HepG2 (cell line): ENCODE data around the gene MYO10. TPM values are rescaled to one million over a fixed set of nuclear protein-coding genes. Genes with fewer than 3 reads are reported as not detected.

Source experiments
- ATAC-seq: fragments of 200-7000 bp; cut with Tn5 transposase; 3 replicates; pipeline ENCODE4 v1.9.1; 2020; ENCODE audit warnings: mild to moderate bottlenecking, moderate library complexity
- BruUV-seq: library from RNA; stranded (reverse); fragments of 400-500 nt; replicated peaks from 2 replicates; lab custom pipeline; 2021; lab: Mats Ljungman, UMichigan
- CTCF ChIA-PET: fragments of 300-600 bp; formaldehyde crosslinking; extraction: SDS; loops from one replicate; lab custom pipeline; 2021; ENCODE audit warnings: low total read pairs, inconsistent platforms, low intra/inter-chr PET ratio; lab: Yijun Ruan, JAX
- POLR2A ChIA-PET: fragments of 350-600 bp; sonication (Branson Sonifier 250); formaldehyde crosslinking; loops from one replicate; lab custom pipeline; 2020; ENCODE audit warnings: antibody characterized with exemption, inconsistent platforms; lab: Yijun Ruan, JAX
- DNase-seq: peaks from one replicate; pipeline ENCODE4 v3.0.0-alpha.2; 2015; ENCODE audit warnings: low spot score
- FAIRE-seq: peaks from 3 replicates; lab custom pipeline; 2011; peaks lifted over from hg19 to GRCh38; lab: Jason Lieb, UNC
- H2AFZ ChIP-seq: one replicate; pipeline ENCODE4 v1.6.1; 2011; ENCODE audit warnings: low read length, inconsistent platforms
- H3K27ac ChIP-seq: fragments of 300-600 bp; 3 replicates; pipeline ENCODE4 v1.8.0; 2011; ENCODE audit warnings: mixed run types, mild to moderate bottlenecking, mixed read lengths, low read length, inconsistent platforms; ENCODE audit not compliant: insufficient read depth; ENCODE audit errors: extremely low read length
- H3K27me3 ChIP-seq, 2 experiments: fragments of 200-600 bp in 1 of 2; 2 replicates in 1 of 2; 3 replicates in 1 of 2; pipeline versions ENCODE4 v1.6.0 to v1.8.0; 2011; ENCODE audit warnings: low read length in 2 of 2, mild to moderate bottlenecking in 2 of 2, moderate library complexity in 2 of 2, inconsistent platforms in 1 of 2; ENCODE audit not compliant: insufficient read depth in 2 of 2, control insufficient read depth in 1 of 2
- H3K36me3 ChIP-seq, 2 experiments: fragments of 200-600 bp in 1 of 2; replicated peaks in 1 of 2; 2 replicates in 1 of 2; 3 replicates in 1 of 2; pipeline versions ENCODE4 v1.5.1 to v1.8.0; 2011; ENCODE audit warnings: low read length in 2 of 2, inconsistent platforms in 1 of 2; ENCODE audit not compliant: insufficient read depth in 2 of 2, control insufficient read depth in 1 of 2
- H3K4me1 ChIP-seq: 2 replicates; pipeline ENCODE4 v1.5.1; 2012; ENCODE audit warnings: low read length, inconsistent platforms; ENCODE audit not compliant: insufficient read depth
- H3K4me2 ChIP-seq: 2 replicates; pipeline ENCODE4 v1.6.0; 2011; ENCODE audit warnings: low read depth, low read length, inconsistent platforms
- H3K4me3 ChIP-seq, 3 experiments: fragments of 200-600 bp in 1 of 3; sonication (generic), shearing (Covaris generic) in 1 of 3; replicated peaks in 1 of 3; 2 replicates each; pipeline ENCODE4 v1.5.1; 2011 to 2016; ENCODE audit warnings: low read length in 3 of 3, inconsistent platforms in 2 of 3, low read depth in 2 of 3, mild to moderate bottlenecking in 2 of 3, control low read depth in 1 of 3, mixed read lengths in 1 of 3; ENCODE audit not compliant: insufficient read depth in 1 of 3
- H3K79me2 ChIP-seq: one replicate; pipeline ENCODE4 v1.6.1; 2011; ENCODE audit warnings: low read length, inconsistent platforms; ENCODE audit not compliant: insufficient read depth
- H3K9ac ChIP-seq: 2 replicates; pipeline ENCODE4 v1.6.0; 2011; ENCODE audit warnings: mild to moderate bottlenecking, low read depth, low read length, inconsistent platforms; ENCODE audit not compliant: insufficient read depth
- H3K9me3 ChIP-seq: 2 replicates; pipeline ENCODE4 v1.5.1; 2012; ENCODE audit warnings: mild to moderate bottlenecking, low read length
- H4K20me1 ChIP-seq: 2 replicates; pipeline ENCODE4 v1.6.0; 2011; ENCODE audit warnings: inconsistent platforms, mild to moderate bottlenecking, low read length, moderate library complexity; ENCODE audit not compliant: insufficient read depth
- ETV6 ChIP-seq: sonication (generic); formaldehyde crosslinking; conservative IDR thresholded peaks from 2 replicates; pipeline ENCODE4 v1.4.0; 2020; ENCODE audit warnings: missing genetic modification reagents
- KDM1A ChIP-seq: IDR thresholded peaks from 2 replicates; pipeline ENCODE4 v1.6.1; 2016; ENCODE audit warnings: missing compliant biosample characterization
- RAD21 ChIP-seq: fragments of 450-650 bp; formaldehyde crosslinking; IDR thresholded peaks from 2 replicates; pipeline ENCODE4 v1.5.0; 2020; ENCODE audit warnings: mild to moderate bottlenecking
- SMC3 ChIP-seq: IDR thresholded peaks from 2 replicates; pipeline ENCODE4 v1.6.1; 2011; ENCODE audit warnings: low read length, improper control_type of control experiment
- STAG1 ChIP-seq: sonication (generic); formaldehyde crosslinking; IDR thresholded peaks from 2 replicates; pipeline ENCODE4 v1.4.0; 2020; ENCODE audit warnings: missing genetic modification reagents
- ZNF782 ChIP-seq: sonication (generic); formaldehyde crosslinking; IDR thresholded peaks from 2 replicates; pipeline ENCODE4 v1.4.0; 2020; ENCODE audit warnings: missing genetic modification reagents, mild to moderate bottlenecking, borderline replicate concordance
- WGBS: methylation state at CpG from one replicate; pipeline ENCODE4 v1.1.6; 2017; ENCODE audit warnings: low lambda C conversion rate; 5-methylcytosine and 5-hydroxymethylcytosine counted together
- in situ Hi-C: cut with HindIII; loops from 2 replicates; pipeline ENCODE4 v1.10.0; 2017; ENCODE audit warnings: low pct_unique_long_range_greater_than_20kb; ENCODE audit not compliant: extremely low pct_ligation_motif_present
- intact Hi-C: fragments of 100-400 bp; cut with micrococcal nuclease; formaldehyde crosslinking; loops from one replicate; pipeline ENCODE4 v1.10.0; 2022; ENCODE audit not compliant: unreplicated experiment
- polyA plus RNA-seq, 8 experiments: library from polyadenylated mRNA; depleted of rRNA in 3 of 8; stranded (reverse) in 7 of 8; unstranded in 1 of 8; fragments of >200 nt; fragmentation: Illumina TruSeq in 4 of 8; extraction: Trizol in 4 of 8; gene quantifications; 2 replicates each; pipeline versions ENCODE4 v1.2.1 to v1.2.3, GENCODE V29; 2011 to 2016; ENCODE audit warnings: low read depth in 4 of 8, missing spikeins in 1 of 8, mixed read lengths in 1 of 8; ENCODE audit not compliant: insufficient read depth in 1 of 8
- total RNA-seq, 5 experiments: library from RNA; depleted of rRNA; stranded (reverse); fragments of >200 nt; fragmentation: Illumina TruSeq; extraction: Trizol; gene quantifications; 2 replicates each; pipeline ENCODE4 v1.2.3, GENCODE V29; 2016; ENCODE audit warnings: low read depth in 1 of 5
- TF ChIP-seq, protein P1 (sequence below), 2 experiments: fragments of 450-650 bp in 1 of 2; sonication (generic) in 1 of 2; formaldehyde crosslinking; IDR thresholded peaks; 2 replicates each; pipeline versions ENCODE4 v1.5.0 to v1.8.0; 2020 to 2022; ENCODE audit warnings: mild to moderate bottlenecking in 1 of 2, missing genetic modification reagents in 1 of 2
- TF ChIP-seq, protein P2 (sequence below): sonication (generic); formaldehyde crosslinking; IDR thresholded peaks from 2 replicates; pipeline ENCODE4 v1.5.0; 2020; ENCODE audit warnings: mild to moderate bottlenecking, missing genetic modification reagents, moderate library complexity

Gene MYO10
- total and polyA plus RNA-seq, 2 of the 13 experiments (the other 11 are each of a cell fraction or from before 2014, with no cell fraction given) = 4.5 to 14.0 TPM

DNA sequence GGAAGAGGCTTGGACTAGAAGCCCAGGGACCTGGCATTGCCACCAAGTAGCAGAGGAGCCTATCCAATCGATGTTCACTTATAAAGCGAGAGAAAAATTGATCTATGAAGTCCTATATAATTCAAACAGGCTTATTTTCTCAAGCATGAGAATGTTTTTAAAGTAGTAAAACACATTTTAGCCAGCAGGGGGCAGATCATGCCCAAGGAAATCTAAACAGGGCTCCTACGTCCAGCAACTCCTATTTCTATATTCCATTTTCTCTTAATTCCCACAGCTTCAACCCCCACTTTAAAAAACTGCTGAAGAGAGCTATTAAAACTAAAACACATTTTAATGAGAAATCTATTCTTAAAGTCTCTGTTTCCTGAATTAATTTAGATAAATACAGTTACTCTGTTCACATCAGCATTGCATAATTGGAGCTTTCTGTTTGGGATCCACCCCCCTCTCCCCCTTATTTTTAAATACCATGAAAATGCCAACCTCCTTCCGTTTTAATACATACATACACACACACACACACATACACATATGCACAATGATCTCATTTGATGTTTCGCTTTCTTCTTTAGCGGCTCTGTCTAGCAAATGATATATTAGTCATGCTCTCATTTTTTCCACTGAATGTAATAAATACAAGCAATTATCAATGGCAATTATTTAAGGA is 144.9 kb downstream of the MYO10 start:
- H3K9me3 ChIP-seq = no peaks in the 10 kb centered on the region
- BruUV-seq = no TSS peak
- peak; percentile 36 for DNase-seq
- in situ Hi-C loops = loop anchor here (5.0 kb wide), 1 partner anchor 396 kb away; no protein-coding TSS in a partner anchor
- TF ChIP-seq, protein P1, sequence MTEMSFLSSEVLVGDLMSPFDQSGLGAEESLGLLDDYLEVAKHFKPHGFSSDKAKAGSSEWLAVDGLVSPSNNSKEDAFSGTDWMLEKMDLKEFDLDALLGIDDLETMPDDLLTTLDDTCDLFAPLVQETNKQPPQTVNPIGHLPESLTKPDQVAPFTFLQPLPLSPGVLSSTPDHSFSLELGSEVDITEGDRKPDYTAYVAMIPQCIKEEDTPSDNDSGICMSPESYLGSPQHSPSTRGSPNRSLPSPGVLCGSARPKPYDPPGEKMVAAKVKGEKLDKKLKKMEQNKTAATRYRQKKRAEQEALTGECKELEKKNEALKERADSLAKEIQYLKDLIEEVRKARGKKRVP (CRISPR knock-in tag; IDR thresholded peaks at IDR 0.05) = no peak
- TF ChIP-seq, protein P2, sequence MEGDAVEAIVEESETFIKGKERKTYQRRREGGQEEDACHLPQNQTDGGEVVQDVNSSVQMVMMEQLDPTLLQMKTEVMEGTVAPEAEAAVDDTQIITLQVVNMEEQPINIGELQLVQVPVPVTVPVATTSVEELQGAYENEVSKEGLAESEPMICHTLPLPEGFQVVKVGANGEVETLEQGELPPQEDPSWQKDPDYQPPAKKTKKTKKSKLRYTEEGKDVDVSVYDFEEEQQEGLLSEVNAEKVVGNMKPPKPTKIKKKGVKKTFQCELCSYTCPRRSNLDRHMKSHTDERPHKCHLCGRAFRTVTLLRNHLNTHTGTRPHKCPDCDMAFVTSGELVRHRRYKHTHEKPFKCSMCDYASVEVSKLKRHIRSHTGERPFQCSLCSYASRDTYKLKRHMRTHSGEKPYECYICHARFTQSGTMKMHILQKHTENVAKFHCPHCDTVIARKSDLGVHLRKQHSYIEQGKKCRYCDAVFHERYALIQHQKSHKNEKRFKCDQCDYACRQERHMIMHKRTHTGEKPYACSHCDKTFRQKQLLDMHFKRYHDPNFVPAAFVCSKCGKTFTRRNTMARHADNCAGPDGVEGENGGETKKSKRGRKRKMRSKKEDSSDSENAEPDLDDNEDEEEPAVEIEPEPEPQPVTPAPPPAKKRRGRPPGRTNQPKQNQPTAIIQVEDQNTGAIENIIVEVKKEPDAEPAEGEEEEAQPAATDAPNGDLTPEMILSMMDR (CRISPR knock-in tag) = peak; percentile 61
- TF ChIP-seq ZNF782 = no peak
- TF ChIP-seq KDM1A (CRISPR knock-in tag) = no peak
- TF ChIP-seq RAD21 = peak; percentile 56; the same call in 1 of the 2 replicates
- peak; percentile 79 for TF ChIP-seq STAG1 (CRISPR knock-in tag)
- TF ChIP-seq SMC3 = peak; percentile 68
- TF ChIP-seq ETV6 = no peak
- WGBS = 34% methylated on average over 6 of the region's 6 CpGs
- peak; percentile 60 for FAIRE-seq
- no peak overlapping the region for H2AFZ ChIP-seq
- H3K4me2 ChIP-seq = no peak overlapping the region
- H3K4me1 ChIP-seq = peaks cover 11% of the 10 kb centered on the region
- H3K4me3 ChIP-seq = no peak overlapping the region
- no peaks in the 10 kb centered on the region for H4K20me1 ChIP-seq
- no peak overlapping the region for H3K9ac ChIP-seq
- ChIA-PET CTCF (interaction anchor here (1.2 to 3.7 kb wide), 4 partner anchors 341 to 412 kb away, joined by 3 to 37 read pairs (median 15); no protein-coding TSS in a partner anchor), POLR2A (no interaction called here)
- intact Hi-C loops = loop anchor here (1.0 to 5.0 kb wide), 3 partner anchors 141 to 398 kb away; no protein-coding TSS in a partner anchor
- H3K27ac ChIP-seq = no peak overlapping the region
- H3K36me3 ChIP-seq = no peaks in the 10 kb centered on the region
- ATAC-seq = peak; percentile 44; the same call in 1 of the 3 replicates
- H3K79me2 ChIP-seq = no peaks in the 10 kb centered on the region
- no peaks in the 10 kb centered on the region for H3K27me3 ChIP-seq
